Body of pancreas (tissue), 4 donors: ENCODE results near the gene PSMD4. TPM values are rescaled to one million over a fixed set of nuclear protein-coding genes. Genes with fewer than 3 reads are reported as not detected.

Source experiments
- ATAC-seq: fragments of 150-250 bp; one replicate; pipeline ENCODE4 v1.9.1; 2016
- DNase-seq, 4 donors: peaks; one replicate each; pipeline ENCODE4 v3.0.0-alpha.2; 2019
- H3K27ac ChIP-seq, 4 donors: fragments of 200-600 bp; sonication (generic); 1 replicate in 3 of 4; 2 replicates in 1 of 4; pipeline versions ENCODE4 v1.5.1 to v1.6.1; 2016 to 2019; ENCODE audit warnings: mild to moderate bottlenecking in 1 of 4, mixed read lengths in 1 of 4, moderate library complexity in 1 of 4
- H3K27me3 ChIP-seq, 2 donors: fragments of 200-600 bp; sonication (generic); one replicate each; pipeline ENCODE4 v1.6.0; 2016; ENCODE audit warnings: mild to moderate bottlenecking in 1 of 2
- H3K36me3 ChIP-seq, 2 donors: fragments of 200-600 bp; sonication (generic); replicated peaks in 1 of 2; 2 replicates each; pipeline ENCODE4 v1.5.1; 2016; ENCODE audit warnings: low read depth in 2 of 2; ENCODE audit not compliant: insufficient read depth in 1 of 2
- H3K4me1 ChIP-seq: fragments of 200-600 bp; sonication (generic); one replicate; pipeline ENCODE4 v1.6.0; 2016
- H3K4me3 ChIP-seq, 2 donors: fragments of 200-600 bp; sonication (generic); 1 replicate in 1 of 2; 2 replicates in 1 of 2; pipeline ENCODE4 v1.5.1; 2016 to 2019
- H3K9me3 ChIP-seq, 3 donors: fragments of 200-600 bp; sonication (generic); 1 replicate in 2 of 3; 2 replicates in 1 of 3; pipeline ENCODE4 v1.5.1; 2016
- POLR2A ChIP-seq, 3 donors: fragments of 450-650 bp; IDR thresholded peaks; one replicate each; pipeline ENCODE4 v1.6.1; 2016; ENCODE audit warnings: antibody characterized with exemption in 3 of 3, mild to moderate bottlenecking in 2 of 3
- WGBS, 2 donors: methylation state at CpG; one replicate each; pipeline ENCODE4 v1.1.5; 2017; 5-methylcytosine and 5-hydroxymethylcytosine counted together
- intact Hi-C: fragments of 100-400 bp; cut with DNase I; formaldehyde crosslinking; loops from one replicate; pipeline ENCODE4 v1.15.1; 2023
- total RNA-seq, 2 donors: library from RNA; depleted of rRNA; stranded (reverse); fragments of >200 nt; gene quantifications; one replicate each; pipeline ENCODE4 v1.1.0, GENCODE V29; 2016
- TF ChIP-seq, protein P1 (sequence below), 7 experiments: fragments of 450-650 bp in 4 of 7; fragments of 200-600 bp in 3 of 7; sonication (generic) in 3 of 7; IDR thresholded peaks; one replicate each; pipeline ENCODE4 v1.5.1; 2016 to 2019; ENCODE audit warnings: antibody characterized with exemption in 7 of 7

Gene PSMD4
- total RNA-seq, 2 donors from 2014 or later = 70.2 to 73.4 TPM

DNA sequence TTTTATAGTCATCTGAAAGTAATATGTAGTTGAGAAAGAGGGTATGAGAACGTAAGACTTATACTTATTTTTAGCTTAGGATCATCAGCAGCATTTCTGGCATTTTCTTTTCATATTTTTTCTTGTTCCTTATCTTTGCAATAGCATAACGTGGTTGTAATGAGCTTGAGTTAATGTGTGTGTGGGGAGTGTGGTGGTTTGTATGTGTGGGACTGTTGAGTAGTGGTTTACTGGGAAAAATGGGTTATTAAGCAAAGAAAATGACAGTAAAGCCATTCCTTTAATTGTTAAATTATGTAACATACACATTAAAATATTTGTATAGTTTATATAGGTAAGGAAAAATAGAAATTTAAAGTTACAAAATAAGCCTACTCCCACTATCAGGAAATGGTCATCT is 41.0 kb upstream of the PSMD4 start:
- TF ChIP-seq, protein P1, sequence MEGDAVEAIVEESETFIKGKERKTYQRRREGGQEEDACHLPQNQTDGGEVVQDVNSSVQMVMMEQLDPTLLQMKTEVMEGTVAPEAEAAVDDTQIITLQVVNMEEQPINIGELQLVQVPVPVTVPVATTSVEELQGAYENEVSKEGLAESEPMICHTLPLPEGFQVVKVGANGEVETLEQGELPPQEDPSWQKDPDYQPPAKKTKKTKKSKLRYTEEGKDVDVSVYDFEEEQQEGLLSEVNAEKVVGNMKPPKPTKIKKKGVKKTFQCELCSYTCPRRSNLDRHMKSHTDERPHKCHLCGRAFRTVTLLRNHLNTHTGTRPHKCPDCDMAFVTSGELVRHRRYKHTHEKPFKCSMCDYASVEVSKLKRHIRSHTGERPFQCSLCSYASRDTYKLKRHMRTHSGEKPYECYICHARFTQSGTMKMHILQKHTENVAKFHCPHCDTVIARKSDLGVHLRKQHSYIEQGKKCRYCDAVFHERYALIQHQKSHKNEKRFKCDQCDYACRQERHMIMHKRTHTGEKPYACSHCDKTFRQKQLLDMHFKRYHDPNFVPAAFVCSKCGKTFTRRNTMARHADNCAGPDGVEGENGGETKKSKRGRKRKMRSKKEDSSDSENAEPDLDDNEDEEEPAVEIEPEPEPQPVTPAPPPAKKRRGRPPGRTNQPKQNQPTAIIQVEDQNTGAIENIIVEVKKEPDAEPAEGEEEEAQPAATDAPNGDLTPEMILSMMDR (IDR thresholded peaks at IDR 0.05) = no peak
- no peak for TF ChIP-seq POLR2A (IDR thresholded peaks at IDR 0.05)
- intact Hi-C loops = no loop called here
- Histone ChIP-seq H3K4me3 (no peak overlapping the region), H3K27ac (no peak overlapping the region), H3K36me3 (no peaks in the 10 kb centered on the region), H3K9me3 (no peaks in the 10 kb centered on the region), H3K4me1 (peaks cover 15% of the 10 kb centered on the region), H3K27me3 (no peaks in the 10 kb centered on the region)
- WGBS, 2 donors = 20 to 25% methylated on average over 2 of the region's 2 CpGs
- ATAC-seq = no peak
- DNase-seq = no peak

DNA sequence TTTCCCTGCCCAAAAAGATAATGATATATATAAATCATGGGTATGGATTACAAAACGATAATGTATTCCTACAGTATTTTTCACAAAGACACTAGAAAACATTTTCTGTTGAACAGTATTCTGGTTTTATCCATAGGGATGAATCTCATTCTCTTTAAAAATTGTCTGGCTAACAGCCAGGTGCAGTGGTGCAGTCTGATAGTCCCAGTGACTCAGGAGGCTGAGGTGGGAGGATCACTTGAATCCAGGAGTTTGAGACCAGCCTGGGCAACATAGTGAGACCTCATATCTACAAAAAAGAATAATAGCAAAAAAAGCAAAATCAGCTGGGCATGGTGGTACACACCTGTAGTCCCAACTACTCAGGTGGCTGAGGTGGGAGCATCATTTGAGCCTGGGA is 32.9 kb upstream of the PSMD4 start:
- intact Hi-C loops = no loop called here
- H3K27ac ChIP-seq = no peak overlapping the region

DNA sequence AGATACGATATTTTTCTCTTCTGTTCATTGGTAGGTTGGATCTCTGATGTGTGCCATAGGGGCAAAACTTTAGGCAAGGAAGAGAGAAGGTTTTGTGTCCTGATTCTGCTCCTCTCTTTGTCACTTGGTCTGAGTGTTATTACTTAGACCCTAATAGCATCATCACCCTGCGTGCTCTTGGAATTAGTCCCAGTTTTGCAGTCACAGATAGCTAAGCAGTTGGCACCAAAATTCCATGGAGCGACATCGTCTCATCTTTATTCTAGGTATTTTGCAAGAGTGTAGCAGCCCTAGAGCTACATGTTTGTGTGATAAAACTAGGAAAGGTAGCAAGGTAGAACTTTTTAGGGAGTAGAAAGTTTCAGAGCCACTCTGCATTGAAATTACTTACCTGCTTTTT is 32.4 kb upstream of the PSMD4 start:
- WGBS, 2 donors = 82 to 88% methylated on average over 4 of the region's 4 CpGs
- H3K36me3 ChIP-seq = no peaks in the 10 kb centered on the region
- H3K27me3 ChIP-seq = no peaks in the 10 kb centered on the region
- no peak for TF ChIP-seq POLR2A (IDR thresholded peaks at IDR 0.05)
- TF ChIP-seq, protein P1 (IDR thresholded peaks at IDR 0.05) = no peak
- no peaks in the 10 kb centered on the region for H3K9me3 ChIP-seq
- no peak for ATAC-seq
- intact Hi-C loops = no loop called here
- no peak for DNase-seq
- H3K4me1 ChIP-seq = no peaks in the 10 kb centered on the region
- H3K4me3 ChIP-seq = no peak overlapping the region
- H3K27ac ChIP-seq = no peak overlapping the region

More for the DNA sequence above, 32.9 kb upstream of the PSMD4 start:
- DNase-seq (no peak), ATAC-seq (no peak)
- Histone ChIP-seq H3K9me3 (no peaks in the 10 kb centered on the region), H3K27me3 (no peaks in the 10 kb centered on the region), H3K4me1 (peaks cover 5% of the 10 kb centered on the region), H3K4me3 (no peak overlapping the region), H3K36me3 (no peaks in the 10 kb centered on the region)
- 79 to 87% methylated on average over 1 of the region's 1 CpG for WGBS, 2 donors
- TF ChIP-seq, protein P1 (IDR thresholded peaks at IDR 0.05) = no peak
- no peak for TF ChIP-seq POLR2A (IDR thresholded peaks at IDR 0.05)

DNA sequence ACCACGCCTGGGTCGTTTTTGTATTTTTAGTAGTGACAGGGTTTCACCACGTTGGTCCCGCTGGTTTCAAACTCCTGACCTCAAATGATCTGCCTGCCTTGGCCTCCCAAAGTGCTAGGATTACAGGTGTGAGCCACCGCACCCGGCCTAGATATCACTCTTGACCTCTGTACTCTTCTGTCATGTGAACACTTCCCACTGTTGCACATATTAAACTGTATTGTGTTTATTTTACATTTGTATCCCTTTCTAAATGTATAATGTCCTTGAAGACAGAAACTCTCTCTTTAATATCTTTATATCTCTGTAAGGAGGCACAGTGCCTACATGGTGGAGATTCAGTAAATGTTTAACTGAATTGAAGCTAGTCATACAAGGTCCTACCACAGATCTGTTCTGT is 19.3 kb upstream of the PSMD4 start:
- no peaks in the 10 kb centered on the region for H3K27me3 ChIP-seq
- H3K27ac ChIP-seq = no peak overlapping the region
- ATAC-seq (no peak), DNase-seq (no peak)
- intact Hi-C loops = no loop called here
- H3K9me3 ChIP-seq = no peaks in the 10 kb centered on the region
- no peak for TF ChIP-seq POLR2A (IDR thresholded peaks at IDR 0.05)
- TF ChIP-seq, protein P1 (IDR thresholded peaks at IDR 0.05) = no peak
- no peak overlapping the region for H3K4me3 ChIP-seq
- no peaks in the 10 kb centered on the region for H3K4me1 ChIP-seq
- H3K36me3 ChIP-seq = peaks cover 8 to 52% of the 10 kb centered on the region in 2 donors
- WGBS, 2 donors = 82 to 83% methylated on average over 6 of the region's 6 CpGs

DNA sequence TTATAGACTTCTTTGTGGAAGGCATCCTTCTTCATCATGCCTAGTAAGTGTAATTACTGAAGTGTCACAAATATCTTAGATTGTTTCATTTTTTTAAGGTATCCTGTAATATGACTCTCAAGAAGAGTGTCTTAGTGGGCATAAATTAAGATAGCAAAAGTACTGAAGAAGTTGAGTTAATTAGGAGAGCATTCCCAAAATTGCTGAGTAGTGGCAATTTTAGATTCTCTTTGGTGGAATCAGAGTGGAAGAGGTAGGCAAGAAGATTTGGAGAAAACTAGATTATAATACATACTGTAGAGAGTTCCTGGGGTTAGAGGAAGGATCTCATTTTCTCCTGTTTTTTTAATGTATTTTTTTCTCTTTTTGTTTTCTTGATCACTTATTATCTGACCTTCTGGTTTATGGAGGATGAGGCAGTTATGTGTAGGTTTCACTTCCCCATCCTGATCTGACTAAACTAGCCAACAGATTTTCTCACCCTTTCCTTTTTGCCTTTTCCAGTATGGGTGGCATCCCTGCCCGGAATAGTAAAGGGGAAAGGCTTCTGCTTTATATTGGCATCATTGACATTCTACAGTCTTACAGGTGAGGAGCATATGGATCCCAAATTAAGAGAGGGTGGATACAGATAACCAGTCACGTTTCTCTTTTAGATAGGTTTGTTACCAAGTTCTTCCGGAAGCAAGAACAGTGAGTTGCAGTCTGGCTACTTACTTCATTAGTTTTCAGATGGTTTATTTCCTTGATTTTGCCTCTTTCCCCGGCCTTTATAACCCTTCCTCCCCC is 16.7 kb upstream of the PSMD4 start:
- H3K27ac ChIP-seq = no peak overlapping the region
- DNase-seq (no peak), ATAC-seq (no peak)
- H3K27me3 ChIP-seq = no peaks in the 10 kb centered on the region
- no peaks in the 10 kb centered on the region for H3K4me1 ChIP-seq
- intact Hi-C loops = no loop called here
- no peak for TF ChIP-seq POLR2A (IDR thresholded peaks at IDR 0.05)
- TF ChIP-seq, protein P1 (IDR thresholded peaks at IDR 0.05) = no peak
- peaks cover 4 to 51% of the 10 kb centered on the region in 2 donors for H3K36me3 ChIP-seq
- WGBS, 2 donors = 82 to 83% methylated on average over 4 of the region's 4 CpGs
- H3K4me3 ChIP-seq = no peak overlapping the region
- H3K9me3 ChIP-seq = no peaks in the 10 kb centered on the region
